ENCODE results near the gene MT4.

The MT4 gene

DNA sequence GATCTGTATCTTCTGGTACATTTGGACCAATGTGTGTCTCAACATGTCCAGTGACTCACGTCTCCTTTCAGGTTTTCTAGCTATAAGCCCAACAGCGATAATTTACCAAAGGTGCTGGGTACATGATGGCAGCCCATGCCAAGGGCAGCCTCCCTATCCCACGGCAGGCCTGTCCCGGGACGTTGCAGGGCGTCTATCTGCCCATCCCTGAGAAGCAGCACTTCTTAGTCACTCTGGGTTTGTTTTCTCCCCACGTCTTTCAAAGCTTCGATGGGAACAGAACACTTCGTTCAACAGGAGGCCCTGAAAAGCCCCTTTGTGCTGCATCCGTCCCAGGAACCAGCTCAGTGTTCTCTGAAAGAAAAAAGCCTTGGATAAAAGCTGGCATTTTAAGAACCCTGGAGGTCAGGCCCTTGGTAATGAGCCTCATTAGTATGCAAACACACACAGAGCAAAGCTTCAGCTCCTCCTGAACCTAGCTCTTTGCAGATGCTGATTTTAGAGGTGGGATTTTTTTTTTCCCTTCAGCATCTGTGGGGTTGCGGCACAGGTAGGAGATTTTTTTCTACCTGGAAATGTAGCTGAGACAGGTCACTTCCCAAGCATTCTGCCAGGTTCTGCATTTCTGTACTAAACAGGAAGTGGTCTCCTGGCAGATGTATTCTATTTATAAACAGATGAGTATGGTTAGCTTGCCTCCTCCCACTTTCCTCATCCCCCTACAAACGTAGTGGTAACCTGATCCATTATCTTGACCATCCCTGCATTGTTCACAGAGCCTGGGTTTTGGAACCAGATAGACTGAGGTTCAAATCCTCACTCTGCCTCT lies 17.5 kb upstream of the MT4 start:
- H3K4me3 ChIP-seq (replicated peaks; ENCODE audit: low read depth, low read length): no peak overlapping the region
- peak; percentile 56 for DNase-seq (ENCODE audit: low read depth)
- TF ChIP-seq, protein P1, sequence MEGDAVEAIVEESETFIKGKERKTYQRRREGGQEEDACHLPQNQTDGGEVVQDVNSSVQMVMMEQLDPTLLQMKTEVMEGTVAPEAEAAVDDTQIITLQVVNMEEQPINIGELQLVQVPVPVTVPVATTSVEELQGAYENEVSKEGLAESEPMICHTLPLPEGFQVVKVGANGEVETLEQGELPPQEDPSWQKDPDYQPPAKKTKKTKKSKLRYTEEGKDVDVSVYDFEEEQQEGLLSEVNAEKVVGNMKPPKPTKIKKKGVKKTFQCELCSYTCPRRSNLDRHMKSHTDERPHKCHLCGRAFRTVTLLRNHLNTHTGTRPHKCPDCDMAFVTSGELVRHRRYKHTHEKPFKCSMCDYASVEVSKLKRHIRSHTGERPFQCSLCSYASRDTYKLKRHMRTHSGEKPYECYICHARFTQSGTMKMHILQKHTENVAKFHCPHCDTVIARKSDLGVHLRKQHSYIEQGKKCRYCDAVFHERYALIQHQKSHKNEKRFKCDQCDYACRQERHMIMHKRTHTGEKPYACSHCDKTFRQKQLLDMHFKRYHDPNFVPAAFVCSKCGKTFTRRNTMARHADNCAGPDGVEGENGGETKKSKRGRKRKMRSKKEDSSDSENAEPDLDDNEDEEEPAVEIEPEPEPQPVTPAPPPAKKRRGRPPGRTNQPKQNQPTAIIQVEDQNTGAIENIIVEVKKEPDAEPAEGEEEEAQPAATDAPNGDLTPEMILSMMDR (IDR thresholded peaks at IDR 0.05; ENCODE audit: low read length, missing control alignments): no peak

DNA sequence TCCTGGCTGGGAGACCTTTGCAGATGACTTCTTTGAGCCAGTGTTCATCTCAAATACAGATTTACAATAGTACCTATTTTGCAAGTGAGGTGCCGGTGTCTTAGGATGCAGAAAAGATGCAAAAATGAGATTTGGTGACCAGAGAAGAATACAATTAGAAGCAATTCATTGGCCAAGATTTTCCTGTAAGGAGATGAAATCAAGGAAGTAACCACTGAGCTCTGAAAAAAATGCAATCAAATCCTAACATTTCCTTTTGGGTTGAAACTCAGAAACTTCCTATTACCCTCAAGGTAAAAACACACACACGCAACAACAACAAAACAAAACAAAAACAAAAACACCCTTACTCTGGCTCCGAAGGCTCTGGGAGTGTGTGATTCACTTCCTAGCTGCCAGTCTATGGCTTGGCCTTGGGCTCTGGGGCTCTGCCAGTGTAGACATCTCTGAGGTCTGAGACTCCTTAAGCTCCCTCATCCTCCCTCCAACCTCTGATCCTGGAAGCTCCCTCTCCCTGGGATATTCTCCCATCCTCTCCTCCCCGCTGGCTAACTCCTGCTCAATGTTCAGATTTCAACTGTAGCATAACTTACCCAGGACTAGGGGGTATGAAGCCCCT lies 16.8 kb upstream of the MT4 start:
- TF ChIP-seq, protein P1 (IDR thresholded peaks at IDR 0.05; ENCODE audit: low read length, missing control alignments): no peak
- H3K4me3 ChIP-seq (replicated peaks; ENCODE audit: low read depth, low read length): no peak overlapping the region
- DNase-seq (ENCODE audit: low read depth): peak; percentile 12

DNA sequence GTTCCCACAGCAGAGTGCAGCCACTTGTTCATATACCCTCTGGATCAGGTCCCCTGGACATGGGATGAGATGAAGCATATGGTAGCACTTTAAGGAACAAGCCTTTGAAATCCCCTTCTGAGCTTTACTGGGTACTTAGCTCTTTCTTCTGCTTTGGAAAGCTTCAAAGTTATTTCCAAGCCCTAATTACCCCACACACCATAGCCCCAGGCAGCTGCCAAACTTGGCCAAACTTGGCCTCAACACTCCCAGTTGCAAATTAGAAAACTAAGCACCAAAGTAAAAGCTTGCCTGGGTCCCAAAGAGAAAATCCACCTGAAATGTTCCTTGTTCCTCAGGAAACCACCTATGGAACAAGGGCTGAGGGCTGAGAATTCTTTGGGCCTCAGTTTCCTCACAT lies 15.7 kb upstream of the MT4 start:
- H3K4me3 ChIP-seq (replicated peaks; ENCODE audit: low read depth, low read length): no peak overlapping the region
- TF ChIP-seq, protein P1 (IDR thresholded peaks at IDR 0.05; ENCODE audit: low read length, missing control alignments): no peak
- no peak for DNase-seq (ENCODE audit: low read depth)

DNA sequence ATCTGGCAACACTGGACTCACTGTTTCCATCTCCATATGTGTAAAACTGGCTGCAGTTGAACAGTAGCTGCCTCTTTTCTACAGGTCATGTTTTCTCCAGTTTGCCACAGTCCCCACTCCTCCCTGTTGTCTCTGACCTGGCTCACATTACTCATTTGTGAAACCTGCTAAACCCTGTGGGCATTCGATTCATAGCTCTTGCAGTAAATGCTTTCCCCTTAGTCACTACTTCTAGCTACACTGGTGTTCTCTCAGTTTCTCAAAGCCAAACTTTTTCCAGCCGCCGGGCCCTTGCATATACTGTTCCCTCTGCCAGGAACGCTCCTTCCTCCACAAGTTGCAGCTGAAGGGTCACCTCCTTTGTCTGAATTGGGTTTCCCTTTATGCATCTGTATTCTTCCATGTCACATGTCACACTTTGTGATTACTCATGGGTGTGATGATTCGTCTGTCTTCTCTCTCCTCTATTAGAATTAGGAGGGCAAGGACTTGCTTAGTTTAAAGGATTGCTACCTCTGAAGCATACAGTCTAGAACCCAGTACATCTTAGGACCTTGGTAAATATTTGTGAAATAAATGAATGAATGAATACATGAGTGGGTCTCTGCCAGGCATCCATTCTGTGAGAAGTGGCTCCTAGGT lies 15.0 kb upstream of the MT4 start:
- TF ChIP-seq, protein P1 (IDR thresholded peaks at IDR 0.05; ENCODE audit: low read length, missing control alignments): no peak
- DNase-seq (ENCODE audit: low read depth): no peak
- no peak overlapping the region for H3K4me3 ChIP-seq (replicated peaks; ENCODE audit: low read depth, low read length)

DNA sequence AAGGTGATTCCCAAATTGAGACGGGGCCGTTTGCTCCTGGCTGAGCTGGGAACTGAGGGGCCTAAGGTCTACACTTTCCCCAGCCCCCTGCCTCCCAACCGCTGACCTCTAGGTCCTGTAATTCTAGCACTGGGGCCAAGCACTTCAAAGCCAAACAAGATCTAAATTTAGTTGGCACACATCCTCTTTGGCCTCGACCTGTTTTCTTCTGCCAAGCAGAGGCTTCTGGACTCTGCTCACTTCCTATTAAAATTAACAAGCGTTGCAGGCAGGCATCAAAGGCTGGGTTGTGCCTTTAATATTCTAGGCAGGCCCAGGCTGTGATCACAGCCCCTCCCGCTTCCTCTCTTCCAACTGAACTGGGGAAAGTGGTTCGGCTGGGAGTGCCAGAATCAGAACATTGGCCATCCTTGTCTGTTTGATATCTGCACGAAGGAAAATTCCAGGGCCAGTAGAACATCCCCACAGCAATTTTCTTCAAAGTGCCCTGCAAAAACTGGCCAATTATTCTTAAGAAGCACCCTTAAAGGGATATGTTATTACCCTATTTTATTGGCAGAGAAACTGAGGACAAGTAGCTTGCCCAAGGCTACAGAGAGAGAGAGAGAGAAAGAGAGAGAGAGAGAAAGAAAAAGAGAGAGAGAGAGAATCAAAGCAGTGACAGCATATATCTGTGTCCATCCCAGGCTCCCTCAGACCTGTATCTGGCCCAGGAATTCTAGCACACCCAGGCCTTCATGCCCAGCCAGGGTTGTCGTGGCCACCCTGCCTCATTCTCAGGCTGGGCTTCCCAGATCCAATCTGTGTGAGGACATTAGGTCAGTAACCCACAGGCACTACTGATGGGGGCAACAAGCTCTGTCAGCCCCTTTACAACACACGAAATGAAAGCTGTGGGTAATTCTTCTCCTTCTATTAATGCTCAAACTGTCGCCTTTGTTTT lies 12.8 kb upstream of the MT4 start:
- TF ChIP-seq, protein P1 (IDR thresholded peaks at IDR 0.05; ENCODE audit: low read length, missing control alignments): no peak
- H3K4me3 ChIP-seq (replicated peaks; ENCODE audit: low read depth, low read length): no peak overlapping the region
- no peak for DNase-seq (ENCODE audit: low read depth)

DNA sequence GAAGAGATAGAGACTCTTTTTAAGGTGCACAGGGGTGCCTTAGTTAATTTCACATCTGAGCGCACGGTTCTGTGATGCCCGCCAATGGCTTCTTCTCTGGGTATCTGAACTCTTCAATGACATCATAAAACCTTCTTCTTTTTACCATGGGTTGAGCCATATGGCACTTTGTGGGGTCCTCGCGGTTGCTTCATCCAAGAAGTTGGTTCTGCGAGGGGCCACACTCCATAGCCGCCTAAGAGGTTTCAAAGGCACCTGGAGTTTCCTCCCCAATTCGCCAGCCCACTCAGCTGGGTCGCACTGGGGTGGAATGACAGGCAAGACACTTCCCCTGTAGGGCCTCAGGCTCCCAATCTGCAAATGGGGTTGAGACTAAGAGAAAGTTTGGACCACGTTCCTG lies 10.4 kb upstream of the MT4 start:
- H3K4me3 ChIP-seq (replicated peaks; ENCODE audit: low read depth, low read length): no peak overlapping the region
- DNase-seq (ENCODE audit: low read depth): no peak
- TF ChIP-seq, protein P1 (IDR thresholded peaks at IDR 0.05; ENCODE audit: low read length, missing control alignments): no peak
